ENCODE measurements around the gene FAM110D. TPM values are rescaled to one million over a fixed set of nuclear protein-coding genes. Genes with fewer than 3 reads are reported as not detected.
A peak's percentile ranks its signal among the peaks of the same experiment; 100 is the strongest.

Gene FAM110D
- 0.75 TPM for polyA plus RNA-seq (2013, experiment 1 of 2)
- 1.0 TPM for polyA plus RNA-seq (2013, experiment 2 of 2)

- peaks cover 99% of the 10 kb centered on the region for H3K27me3 ChIP-seq (ENCODE audit: insufficient read depth, low read length)
Measured at GRCh38 chr1:26158908-26159742, at the start of gene FAM110D. Gene FAM110D (plus strand): TSS chr1:26159079. CDS start chr1:26161292, 2,213 bp downstream.

GRCh38 chr1:26109229-26110164 is 49.4 kb upstream of the FAM110D start:
- Histone ChIP-seq H3K27me3 (ENCODE audit: insufficient read depth, low read length) (peaks cover 16% of the 10 kb centered on the region), H3K4me3 (ENCODE audit: low read length) (no peak overlapping the region), H3K4me1 (ENCODE audit: insufficient read depth, low read length) (peaks cover 15% of the 10 kb centered on the region), H3K9ac (ENCODE audit: low read depth, low read length) (no peak overlapping the region), H3K9me3 (ENCODE audit: insufficient read depth, low read depth, low read length) (no peaks in the 10 kb centered on the region), H3K36me3 (ENCODE audit: insufficient read depth, low read length) (peaks cover 3% of the 10 kb centered on the region; the same call in 1 of the 2 replicates), H3K27ac (ENCODE audit: low read depth, low read length) (no peak overlapping the region)
- WGBS, result 79% methylated on average over 4 of the region's 5 CpGs

More at GRCh38 chr1:26158908-26159742, at the start of gene FAM110D:
- WGBS, result 24% methylated on average over 6 of the region's 6 CpGs
- H3K4me3 ChIP-seq (ENCODE audit: low read length), result peak within 1 kb of the TSS; percentile 37; the same call in 1 of the 2 replicates
- peaks cover 43% of the 10 kb centered on the region for H3K4me1 ChIP-seq (ENCODE audit: insufficient read depth, low read length)
- no peaks in the 10 kb centered on the region for H3K9me3 ChIP-seq (ENCODE audit: insufficient read depth, low read depth, low read length)
- H3K9ac ChIP-seq (ENCODE audit: low read depth, low read length), result 0 out of 2 replicates have a peak within 1 kb of the TSS, but pooled peaks have one; percentile 2
- no peaks in the 10 kb centered on the region for H3K36me3 ChIP-seq (ENCODE audit: insufficient read depth, low read length)
- no peak within 1 kb of the TSS for H3K27ac ChIP-seq (ENCODE audit: low read depth, low read length)

- peaks cover 16% of the 10 kb centered on the region for H3K27me3 ChIP-seq (ENCODE audit: insufficient read depth, low read length)
- peak overlapping the region; percentile 100 for H3K4me3 ChIP-seq (ENCODE audit: low read length)
- peak overlapping the region; percentile 94 for H3K27ac ChIP-seq (ENCODE audit: low read depth, low read length)
- peaks cover 11% of the 10 kb centered on the region; the same call in 1 of the 2 replicates for H3K36me3 ChIP-seq (ENCODE audit: insufficient read depth, low read length)
- H3K9me3 ChIP-seq (ENCODE audit: insufficient read depth, low read depth, low read length), result no peaks in the 10 kb centered on the region
- WGBS, result under 1% methylated on average over 85 of the region's 85 CpGs
- H3K9ac ChIP-seq (ENCODE audit: low read depth, low read length), result peak overlapping the region; percentile 91
- H3K4me1 ChIP-seq (ENCODE audit: insufficient read depth, low read length), result peaks cover 15% of the 10 kb centered on the region
Measured at GRCh38 chr1:26110731-26111529, 47.9 kb upstream of the FAM110D start.

GRCh38 chr1:26111530-26112406 is 47.1 kb upstream of the FAM110D start, which contains the start of gene PDIK1L:
Gene PDIK1L (plus strand): TSS chr1:26111824. CDS start chr1:26114309, 2,485 bp downstream.
- peaks cover 11% of the 10 kb centered on the region; the same call in 1 of the 2 replicates for H3K36me3 ChIP-seq (ENCODE audit: insufficient read depth, low read length)
- peak within 1 kb of the TSS; percentile 100 for H3K4me3 ChIP-seq (ENCODE audit: low read length)
- H3K9me3 ChIP-seq (ENCODE audit: insufficient read depth, low read depth, low read length), result no peaks in the 10 kb centered on the region
- peaks cover 15% of the 10 kb centered on the region for H3K4me1 ChIP-seq (ENCODE audit: insufficient read depth, low read length)
- under 1% methylated on average over 96 of the region's 96 CpGs for WGBS
- peaks cover 16% of the 10 kb centered on the region for H3K27me3 ChIP-seq (ENCODE audit: insufficient read depth, low read length)
- H3K9ac ChIP-seq (ENCODE audit: low read depth, low read length), result peak within 1 kb of the TSS; percentile 91
- peak within 1 kb of the TSS; percentile 94 for H3K27ac ChIP-seq (ENCODE audit: low read depth, low read length)

GRCh38 chr1:26112407-26112775 is 46.5 kb upstream of the FAM110D start:
- no peaks in the 10 kb centered on the region for H3K9me3 ChIP-seq (ENCODE audit: insufficient read depth, low read depth, low read length)
- H3K27ac ChIP-seq (ENCODE audit: low read depth, low read length), result peak overlapping the region; percentile 94; the same call in 1 of the 2 replicates
- peaks cover 11% of the 10 kb centered on the region; the same call in 1 of the 2 replicates for H3K36me3 ChIP-seq (ENCODE audit: insufficient read depth, low read length)
- 10% methylated on average over 9 of the region's 9 CpGs for WGBS
- peak overlapping the region; percentile 91 for H3K9ac ChIP-seq (ENCODE audit: low read depth, low read length)
- peaks cover 16% of the 10 kb centered on the region for H3K27me3 ChIP-seq (ENCODE audit: insufficient read depth, low read length)
- peak overlapping the region; percentile 100 for H3K4me3 ChIP-seq (ENCODE audit: low read length)
- H3K4me1 ChIP-seq (ENCODE audit: insufficient read depth, low read length), result peaks cover 15% of the 10 kb centered on the region

GRCh38 chr1:26114165-26114927 is 44.5 kb upstream of the FAM110D start:
- no peaks in the 10 kb centered on the region for H3K9me3 ChIP-seq (ENCODE audit: insufficient read depth, low read depth, low read length)
- H3K4me3 ChIP-seq (ENCODE audit: low read length), result no peak overlapping the region
- H3K4me1 ChIP-seq (ENCODE audit: insufficient read depth, low read length), result peaks cover 15% of the 10 kb centered on the region
- peaks cover 15% of the 10 kb centered on the region for H3K27me3 ChIP-seq (ENCODE audit: insufficient read depth, low read length)
- WGBS, result 97% methylated on average over 12 of the region's 12 CpGs
- peaks cover 18% of the 10 kb centered on the region for H3K36me3 ChIP-seq (ENCODE audit: insufficient read depth, low read length)
- H3K9ac ChIP-seq (ENCODE audit: low read depth, low read length), result no peak overlapping the region
- H3K27ac ChIP-seq (ENCODE audit: low read depth, low read length), result no peak overlapping the region

GRCh38 chr1:26119892-26120608 is 38.8 kb upstream of the FAM110D start:
- Histone ChIP-seq H3K36me3 (ENCODE audit: insufficient read depth, low read length) (peaks cover 15% of the 10 kb centered on the region), H3K27me3 (ENCODE audit: insufficient read depth, low read length) (no peaks in the 10 kb centered on the region), H3K9ac (ENCODE audit: low read depth, low read length) (no peak overlapping the region), H3K4me1 (ENCODE audit: insufficient read depth, low read length) (no peaks in the 10 kb centered on the region), H3K9me3 (ENCODE audit: insufficient read depth, low read depth, low read length) (no peaks in the 10 kb centered on the region), H3K4me3 (ENCODE audit: low read length) (no peak overlapping the region), H3K27ac (ENCODE audit: low read depth, low read length) (no peak overlapping the region)
- WGBS, result 93% methylated on average over 8 of the region's 9 CpGs

- peaks cover 12% of the 10 kb centered on the region for H3K36me3 ChIP-seq (ENCODE audit: insufficient read depth, low read length)
- peaks cover 8% of the 10 kb centered on the region for H3K4me1 ChIP-seq (ENCODE audit: insufficient read depth, low read length)
- no peaks in the 10 kb centered on the region for H3K27me3 ChIP-seq (ENCODE audit: insufficient read depth, low read length)
- WGBS, result 86% methylated on average over 8 of the region's 8 CpGs
- H3K9ac ChIP-seq (ENCODE audit: low read depth, low read length), result no peak overlapping the region
- no peak overlapping the region for H3K4me3 ChIP-seq (ENCODE audit: low read length)
- no peaks in the 10 kb centered on the region for H3K9me3 ChIP-seq (ENCODE audit: insufficient read depth, low read depth, low read length)
- no peak overlapping the region for H3K27ac ChIP-seq (ENCODE audit: low read depth, low read length)
Measured at GRCh38 chr1:26121854-26122773, 36.8 kb upstream of the FAM110D start.

Measured in HUES64 (cell line).